CD4-positive, alpha-beta T cell treated with Interleukin-12 subunit alpha and Interleukin-12 subunit beta, for 1 hour (primary cell): Measurements from ENCODE around the gene ANKRD36C.
A peak's percentile ranks its signal among the peaks of the same experiment; 100 is the strongest.
"Not testable (repeated sequence)": the region's sequence is repeated elsewhere in the genome, so short reads cannot be mapped to it uniquely, and the experiment has no call there.

ENCODE experiments used
- DNase-seq: peaks from one replicate; pipeline ENCODE4 v3.0.0-alpha.2; 2020

ANKRD36C gene

DNA sequence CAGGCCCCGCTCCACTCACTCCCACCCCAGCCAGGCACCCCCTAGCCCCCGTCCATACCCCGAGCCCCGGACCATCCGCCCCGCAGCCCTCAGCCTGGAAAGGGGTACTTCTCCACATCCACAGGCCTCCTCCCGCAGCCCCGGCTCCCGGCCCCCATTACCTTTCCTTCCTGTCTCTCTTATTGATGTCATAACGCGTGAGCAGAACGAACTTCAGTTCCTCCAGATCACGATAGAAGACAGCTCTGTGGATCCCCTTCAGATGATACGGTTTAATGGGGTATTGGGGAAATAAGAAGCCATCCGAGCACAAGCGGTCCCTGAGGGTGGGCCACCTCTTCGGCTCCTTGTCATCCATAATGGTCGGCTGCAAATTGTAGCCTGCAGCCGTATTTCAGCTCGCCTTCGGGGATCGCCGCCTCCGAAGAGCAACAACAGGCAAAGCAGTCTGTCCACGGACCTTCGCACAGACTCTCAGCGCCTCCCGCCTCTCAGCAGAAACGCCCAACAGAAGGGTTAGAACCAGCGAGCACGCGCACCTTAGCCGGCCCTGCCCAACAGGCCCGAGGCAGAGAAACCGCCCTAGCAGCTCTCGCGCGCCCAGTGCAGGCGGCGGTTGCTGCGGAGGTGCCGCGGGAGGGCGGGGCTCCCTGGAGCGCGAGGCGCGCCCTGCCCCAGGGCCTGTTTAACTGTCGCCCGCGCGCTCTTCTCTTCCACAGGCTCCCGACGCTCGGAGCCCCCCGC is at the start of gene ANKRD36C:
ANKRD36C (minus strand) TSS at position 474 of the 744 bp plus-strand sequence; CDS start at position 358, 116 bp downstream.
- peak; percentile 41 for DNase-seq

DNA sequence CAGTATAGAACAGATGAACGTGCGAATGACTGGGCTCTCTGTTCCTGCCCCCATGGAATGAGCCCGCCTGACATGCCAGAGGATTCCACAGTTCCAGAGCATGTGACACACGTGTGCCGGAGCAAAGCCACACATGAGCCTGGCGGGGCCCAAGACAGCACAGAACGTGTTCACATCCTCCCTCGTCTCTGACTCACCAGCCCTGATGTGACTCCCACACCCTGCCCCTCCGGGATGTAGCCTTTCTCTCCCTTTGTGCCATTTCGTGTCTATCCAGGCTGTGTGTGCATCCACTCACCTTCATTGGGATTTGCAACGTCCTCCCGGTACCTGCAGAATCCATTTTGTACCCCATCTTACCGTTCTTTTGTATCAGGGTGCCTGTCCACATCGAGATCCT is 43.9 kb upstream of the ANKRD36C start:
- not testable (repeated sequence) for DNase-seq

DNA sequence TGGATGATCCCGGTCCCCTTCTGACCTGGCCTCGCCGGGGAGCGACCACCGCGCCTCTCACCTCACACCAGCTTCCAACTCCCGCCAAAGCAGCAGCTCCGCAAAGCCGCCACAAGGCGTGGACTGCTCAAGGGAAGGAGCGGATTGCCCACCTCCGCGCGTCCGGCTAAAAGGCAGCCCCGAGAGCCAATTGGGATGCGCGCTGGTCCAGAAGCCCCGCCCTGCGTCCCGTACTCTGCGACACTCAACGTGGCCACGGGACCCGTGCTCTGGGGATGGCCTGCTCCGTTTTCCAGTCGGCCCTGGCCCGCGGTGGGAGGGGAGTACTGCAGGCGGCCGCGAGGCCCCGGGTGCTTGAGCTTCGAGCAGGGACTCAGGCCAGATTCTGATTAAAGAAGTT is 43.2 kb upstream of the ANKRD36C start, which contains the start of gene GPAT2:
GPAT2 (minus strand) TSS at position 125 of the 400 bp plus-strand sequence. CDS start 2,557 bp downstream, outside the sequence.
- not testable (repeated sequence) for DNase-seq

DNA sequence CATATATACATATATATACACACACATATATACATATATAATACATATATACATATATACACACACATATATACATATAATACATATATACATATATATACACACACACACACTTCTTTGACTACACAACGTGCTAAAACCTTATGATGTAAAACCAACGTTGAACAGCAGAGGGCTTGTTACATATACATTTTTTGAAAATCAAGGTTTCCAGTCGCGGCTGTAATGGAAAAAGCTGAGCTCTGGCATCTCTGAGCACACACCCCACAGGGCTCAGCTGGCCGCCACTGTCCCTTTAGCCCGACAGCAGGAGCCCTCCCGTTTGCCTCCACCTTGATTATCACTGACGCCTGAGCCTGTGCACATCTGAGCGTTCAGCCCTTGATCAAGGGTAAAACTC is 42.4 kb upstream of the ANKRD36C start:
- not testable (repeated sequence) for DNase-seq

DNA sequence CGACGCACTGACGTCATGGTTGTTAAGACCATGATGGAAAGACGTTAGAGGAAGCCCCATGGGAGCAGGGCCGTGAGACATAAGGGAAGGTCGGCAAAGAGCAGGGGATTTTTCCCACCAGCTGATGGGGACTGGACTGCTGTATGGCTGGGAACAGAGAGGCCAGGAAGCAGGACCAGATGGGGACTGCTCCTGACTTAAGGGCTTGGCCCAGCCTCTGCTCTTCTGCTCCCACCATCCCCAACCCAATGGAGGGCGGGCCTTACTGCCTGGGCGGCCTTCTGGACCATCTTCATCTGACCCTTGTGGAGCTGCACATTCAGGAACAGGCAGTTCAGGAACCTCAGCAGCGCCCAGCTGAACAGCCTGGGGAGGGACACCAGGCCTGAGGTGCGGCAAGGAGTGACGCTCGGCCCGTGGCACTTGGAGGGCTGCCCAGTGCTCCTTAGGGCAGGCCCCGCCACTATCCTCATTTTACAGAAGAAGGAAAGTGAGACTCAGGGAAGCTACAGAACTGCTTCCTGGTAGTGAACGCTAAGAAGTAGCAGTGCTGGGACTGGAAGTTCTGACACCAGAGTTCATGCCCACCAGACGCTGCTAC is 36.2 kb upstream of the ANKRD36C start:
- DNase-seq = not testable (repeated sequence)

DNA sequence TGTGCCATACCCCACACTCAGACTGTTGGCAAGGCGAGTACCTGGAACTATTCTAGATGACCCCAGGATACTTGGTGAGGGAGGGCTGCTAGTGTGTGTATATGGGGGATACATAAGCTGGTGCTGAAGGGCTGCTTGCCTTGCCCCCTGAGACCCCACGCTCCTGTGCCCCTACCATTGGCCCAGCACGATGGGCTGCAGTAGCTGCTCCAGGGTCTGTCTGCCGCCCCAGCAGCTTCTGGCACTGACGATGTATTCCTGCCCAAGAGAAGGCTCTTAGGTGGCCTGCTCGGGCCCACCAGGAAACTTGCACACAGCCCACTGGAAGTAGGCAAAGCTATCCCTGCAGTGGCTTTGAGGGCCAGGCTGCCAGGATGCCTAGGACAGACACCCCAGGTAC is 34.1 kb upstream of the ANKRD36C start:
- not testable (repeated sequence) for DNase-seq

DNA sequence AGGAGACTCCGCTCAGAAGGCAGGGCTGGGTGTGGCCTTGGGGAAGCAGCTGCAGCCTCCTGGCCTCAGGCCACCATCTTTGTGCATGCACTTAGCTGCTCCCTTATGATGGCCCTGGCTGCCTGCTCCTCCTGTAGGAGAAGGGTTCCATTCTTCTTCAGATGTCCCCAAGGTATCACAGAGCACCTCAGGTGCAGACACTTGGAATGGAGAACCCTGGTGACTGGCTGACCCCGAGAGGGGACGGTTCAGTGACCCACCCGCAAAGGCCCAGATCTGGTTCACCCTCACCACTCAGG is 33.5 kb upstream of the ANKRD36C start:
- no peak for DNase-seq

DNA sequence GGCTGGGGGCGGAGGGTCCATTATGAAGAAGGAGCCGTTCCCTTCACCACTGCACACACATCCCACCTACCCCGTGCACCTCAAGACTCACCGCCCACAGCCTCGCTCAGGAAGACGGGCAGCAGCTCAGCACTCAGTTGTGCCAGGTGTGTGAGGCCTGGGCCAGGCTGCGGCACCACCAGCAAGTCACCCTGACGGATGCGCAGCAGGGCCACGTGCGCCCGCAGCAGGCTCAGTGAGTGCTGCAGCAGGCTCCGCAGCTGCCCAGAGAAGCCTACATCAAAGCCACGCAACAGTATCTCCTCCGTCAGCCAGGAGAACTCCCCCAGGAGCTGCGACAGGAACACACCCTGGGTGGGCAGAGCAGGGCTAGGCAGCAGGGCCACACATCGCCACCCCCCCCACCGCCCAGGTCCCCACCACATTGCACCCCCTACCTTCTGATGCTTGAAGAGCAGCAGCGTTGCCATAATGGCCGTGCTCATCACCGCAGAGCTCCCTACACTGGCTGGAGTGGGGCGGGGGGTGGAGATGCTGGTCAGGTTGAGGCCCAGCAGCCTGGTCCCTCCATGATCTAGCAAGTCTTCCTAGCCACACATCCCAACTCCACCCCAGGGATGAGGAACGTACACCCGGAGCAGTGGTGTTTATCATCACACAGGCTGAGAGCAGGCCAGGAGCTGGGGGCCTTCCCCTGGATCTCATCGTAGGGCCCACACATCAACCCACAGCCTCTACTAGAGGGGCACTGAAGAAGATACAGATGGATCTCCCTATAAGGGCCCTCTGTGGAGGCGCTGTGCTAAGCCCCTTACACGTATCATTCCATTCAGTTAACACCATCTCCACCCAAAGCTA is 32.9 kb upstream of the ANKRD36C start:
- DNase-seq = no peak

DNA sequence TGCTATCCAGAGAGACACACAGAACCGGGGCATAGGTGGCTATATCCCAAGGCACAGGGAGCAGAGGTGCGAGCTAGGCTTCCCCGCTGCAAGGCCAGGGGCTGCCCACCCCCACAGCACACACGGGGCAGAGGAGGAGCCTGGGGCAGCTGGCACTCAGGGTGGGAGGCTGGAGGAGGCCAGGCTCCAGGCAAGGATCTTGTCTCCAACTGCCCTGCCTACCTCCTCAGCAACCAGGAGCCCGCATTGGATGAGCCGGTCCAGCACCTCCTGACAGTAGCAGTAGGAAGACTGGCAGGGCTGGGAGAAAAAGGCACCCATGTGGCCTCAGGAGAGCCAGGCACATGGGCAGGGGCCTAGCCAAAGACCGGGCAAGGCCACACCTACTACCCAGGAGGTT is 32.1 kb upstream of the ANKRD36C start:
- DNase-seq = not testable (repeated sequence)

DNA sequence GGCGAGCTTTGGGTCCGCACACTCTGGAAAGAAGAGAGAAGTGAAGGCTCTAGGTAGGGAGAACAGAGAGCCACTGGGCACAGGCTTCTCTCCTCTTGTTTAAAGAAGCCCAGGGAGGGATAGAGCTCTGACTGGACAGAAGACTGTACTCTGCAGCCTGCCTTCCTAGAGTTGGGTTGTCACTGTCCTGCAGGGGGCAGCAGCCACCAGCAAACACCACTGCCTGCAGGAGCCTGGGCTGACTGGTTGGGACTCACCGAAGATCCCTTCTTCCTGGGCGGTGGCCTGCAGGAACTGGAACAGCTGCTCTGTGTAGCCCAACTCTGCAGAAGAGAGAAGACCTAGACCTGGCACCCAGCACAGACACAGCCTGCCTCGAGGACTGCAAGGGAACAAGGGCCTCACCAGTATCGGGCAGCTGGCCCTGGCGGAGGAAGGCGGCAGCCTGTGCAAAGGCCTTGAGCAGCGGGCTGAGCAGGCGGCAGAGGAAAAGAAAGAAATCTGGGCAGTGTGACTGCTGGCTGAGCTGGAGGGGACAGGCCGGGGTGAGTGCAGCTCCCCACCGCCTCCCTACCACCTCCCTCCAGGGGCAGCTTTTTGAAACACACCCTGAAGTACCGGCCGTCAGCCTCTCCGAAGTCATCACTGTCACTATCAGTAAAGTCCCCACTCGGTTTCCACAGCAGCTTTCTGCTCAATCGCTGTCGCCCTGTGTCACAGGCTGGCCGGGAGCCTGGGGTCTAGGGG is 31.2 kb upstream of the ANKRD36C start:
- peak; percentile 78 for DNase-seq

DNA sequence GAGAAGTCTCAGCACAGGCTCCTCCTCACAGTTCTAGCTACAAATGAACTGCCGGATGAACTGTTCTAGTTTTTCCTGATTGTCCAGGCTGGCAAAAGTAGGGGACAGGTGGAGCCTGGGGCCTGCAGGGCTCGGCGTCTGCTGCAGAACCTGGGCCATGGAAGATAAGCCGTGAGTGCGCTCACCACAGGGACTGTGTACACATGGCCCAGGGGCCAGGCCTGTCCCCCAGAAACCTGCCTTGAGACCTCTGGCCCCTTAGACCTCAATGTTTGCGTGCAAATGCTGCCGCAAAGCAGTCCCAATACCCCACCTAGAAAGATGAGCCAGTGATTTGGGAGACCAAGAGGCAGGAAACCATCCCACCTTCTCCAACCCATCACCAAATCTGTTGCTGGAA is 30.5 kb upstream of the ANKRD36C start:
- not testable (repeated sequence) for DNase-seq

DNA sequence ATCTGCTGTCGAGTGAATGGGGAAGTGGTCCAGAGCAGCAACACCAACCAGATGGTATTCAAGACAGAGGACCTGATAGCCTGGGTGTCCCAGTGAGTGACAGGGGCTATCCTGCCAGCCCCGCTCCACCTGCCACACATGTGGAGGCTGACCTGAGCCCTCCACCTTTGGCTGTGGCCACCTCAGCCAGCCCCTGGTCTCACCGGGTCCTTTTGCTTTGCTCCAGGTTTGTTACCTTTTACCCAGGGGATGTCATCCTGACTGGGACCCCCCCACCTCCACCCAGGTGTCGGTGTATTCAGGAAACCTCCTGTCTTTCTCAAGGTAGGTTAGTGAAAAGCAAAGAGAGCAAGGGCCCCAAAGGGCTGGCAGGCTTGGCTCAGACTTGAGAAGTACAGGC is 29.5 kb upstream of the ANKRD36C start:
- not testable (repeated sequence) for DNase-seq

DNA sequence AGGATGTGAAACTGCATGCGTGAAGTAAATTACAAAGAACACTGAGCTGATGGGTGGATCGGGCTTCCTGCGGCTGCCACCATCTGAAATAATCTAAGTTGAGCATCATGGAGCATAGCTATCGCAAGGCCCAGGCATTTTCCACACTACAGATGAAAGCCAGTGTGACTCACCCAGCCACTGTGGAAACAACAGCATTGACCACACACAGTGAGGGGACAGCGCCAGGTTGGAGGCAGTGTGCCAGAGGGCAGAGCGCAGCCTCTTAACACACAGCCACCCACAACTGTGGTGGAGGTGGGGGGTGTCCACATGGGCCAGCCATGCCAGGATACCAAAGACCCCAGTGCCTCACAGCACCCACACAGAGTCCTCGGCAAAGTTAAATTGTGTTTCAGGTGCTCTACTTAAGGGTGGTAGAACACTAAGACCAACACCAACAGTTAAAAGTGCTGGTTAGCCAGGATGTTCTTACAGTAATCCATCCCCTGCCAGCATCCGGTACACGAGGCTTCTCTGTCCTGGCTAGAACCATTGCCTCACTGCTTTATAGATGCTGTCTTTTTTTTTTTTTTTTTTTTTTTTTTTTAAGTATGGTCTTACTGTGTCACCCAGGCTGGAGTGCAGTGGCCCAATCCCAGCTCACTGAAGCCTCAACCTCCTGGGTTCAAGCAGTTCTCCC is 28.4 kb upstream of the ANKRD36C start:
- DNase-seq = not testable (repeated sequence)

DNA sequence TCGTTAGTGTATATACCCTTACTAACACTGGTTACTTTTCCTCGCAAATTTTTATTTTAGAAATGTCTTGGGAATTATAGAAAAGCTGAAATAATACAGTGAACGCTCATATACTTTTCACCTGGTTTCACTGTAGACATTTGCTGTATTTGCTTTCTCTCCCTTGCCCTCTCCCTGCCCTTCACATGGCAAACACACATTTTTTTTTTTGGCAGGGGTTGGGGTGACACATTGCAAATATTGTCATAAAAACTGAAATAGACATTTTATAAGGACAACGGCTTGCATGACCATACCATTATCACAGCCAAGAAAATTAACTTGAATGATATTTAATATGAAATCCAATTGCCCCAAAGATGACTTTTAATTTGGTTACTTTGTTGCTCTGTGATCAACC is 24.7 kb upstream of the ANKRD36C start:
- not testable (repeated sequence) for DNase-seq

DNA sequence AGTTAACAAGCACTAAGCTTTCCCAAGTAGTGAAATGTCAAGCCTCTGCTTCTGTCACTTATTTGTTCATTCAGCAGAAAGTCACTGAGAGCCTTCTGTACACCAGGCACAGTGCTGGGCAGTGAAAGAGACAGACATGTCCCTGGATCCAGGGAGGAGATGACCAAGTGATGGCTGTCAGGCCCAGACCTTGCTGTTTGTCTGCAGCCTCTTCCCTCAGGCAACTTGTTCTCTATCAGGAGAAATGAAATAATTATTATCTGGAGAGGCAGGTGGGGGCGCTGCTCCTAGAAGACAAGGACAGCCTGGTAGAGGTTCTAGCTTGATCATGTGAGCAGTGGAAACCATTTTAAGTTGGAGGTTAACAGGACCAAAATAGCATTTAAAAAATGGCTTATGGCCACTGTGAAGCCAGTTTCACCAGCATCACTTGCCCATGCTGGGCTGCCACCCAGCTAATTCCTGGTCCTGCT is 21.2 kb upstream of the ANKRD36C start:
- not testable (repeated sequence) for DNase-seq

DNA sequence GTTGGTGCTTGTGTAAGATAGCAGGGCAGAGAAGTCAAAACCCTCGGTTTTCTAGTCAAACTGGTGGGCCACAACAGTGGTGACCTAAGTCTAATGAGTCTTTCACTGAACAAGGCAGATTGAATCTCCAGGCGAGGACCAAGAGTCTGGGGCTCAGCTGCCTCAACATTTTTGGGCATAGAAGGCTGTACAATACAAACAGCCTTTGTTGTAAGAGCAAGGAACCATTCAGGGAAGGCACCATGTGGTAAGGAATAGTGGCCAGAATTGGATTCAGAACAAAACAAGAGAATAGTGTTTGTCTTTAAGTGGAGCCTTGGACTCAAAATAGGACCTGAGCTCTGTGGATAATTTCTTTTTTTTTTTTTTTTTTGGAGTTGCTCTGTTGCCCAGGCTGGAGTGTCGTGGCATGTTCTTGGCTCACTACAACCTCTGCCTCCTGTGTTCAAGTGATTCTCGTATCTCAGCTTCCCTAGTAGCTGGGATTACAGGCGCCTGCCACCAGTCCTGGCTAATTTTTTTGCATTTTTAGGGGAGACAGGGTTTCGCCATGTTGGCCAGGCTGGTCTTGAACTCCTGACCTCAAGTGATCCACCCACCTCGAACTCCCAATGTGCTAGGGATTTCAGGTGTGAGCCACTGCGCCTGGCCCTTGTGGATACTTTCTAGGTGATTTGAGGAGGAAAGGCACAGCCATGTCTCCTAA is 20.6 kb upstream of the ANKRD36C start:
- not testable (repeated sequence) for DNase-seq

DNA sequence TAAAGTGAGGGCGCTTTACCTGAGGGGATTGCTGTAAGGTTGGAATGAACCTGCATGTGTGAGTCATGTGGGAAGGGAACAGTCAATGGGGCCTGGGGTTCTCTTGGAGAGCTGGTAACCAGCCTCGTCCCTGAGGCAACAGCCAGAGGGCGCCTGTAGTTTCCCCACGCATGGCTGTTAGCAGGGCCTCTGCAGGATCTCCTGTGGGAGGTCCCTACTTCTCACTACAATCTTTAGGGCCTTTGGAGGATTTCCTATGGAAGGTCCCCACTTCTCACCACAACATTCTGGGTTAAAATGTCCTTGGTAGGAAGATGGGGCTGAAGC is 19.5 kb upstream of the ANKRD36C start:
- DNase-seq = peak; percentile 41

DNA sequence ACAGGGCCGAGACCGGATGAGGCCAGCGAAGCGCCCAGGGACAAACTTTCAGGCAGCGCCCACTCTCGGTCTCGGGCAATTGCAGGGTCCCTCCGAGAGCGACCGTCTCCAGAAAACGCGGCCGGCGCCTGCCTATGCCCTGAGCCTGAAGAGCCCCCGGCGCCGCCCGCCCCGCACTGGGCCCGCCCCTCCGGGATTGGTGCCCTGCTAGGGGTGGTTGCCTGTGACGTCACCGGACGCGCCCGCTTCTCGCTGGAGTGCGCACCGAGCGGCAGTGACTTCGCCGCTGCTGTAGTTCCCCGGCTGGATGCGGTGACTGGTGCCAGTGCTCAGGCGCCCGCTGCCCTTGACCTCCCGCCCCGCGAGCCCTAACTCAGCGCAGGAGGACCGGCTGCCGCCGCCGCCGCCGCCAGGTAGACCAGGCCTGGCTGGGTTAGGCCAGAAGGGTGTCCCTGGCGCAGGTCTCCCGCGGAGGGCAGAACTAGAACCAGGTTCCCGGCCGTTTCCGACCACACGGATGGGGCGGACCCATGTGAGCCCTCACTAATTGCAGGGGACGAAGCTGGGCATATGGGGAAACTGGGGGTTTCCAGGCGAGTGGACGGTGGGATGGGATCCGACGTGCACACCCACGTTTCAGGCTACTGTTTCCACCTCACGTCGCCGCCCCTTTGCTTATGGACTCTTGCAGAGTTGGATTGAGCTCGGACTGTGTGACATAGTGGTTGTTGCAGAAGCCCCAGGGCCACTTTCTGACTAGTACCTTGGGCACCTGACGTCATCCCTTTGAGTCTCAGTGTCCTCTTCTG is 18.9 kb upstream of the ANKRD36C start:
- DNase-seq = peak; percentile 96

DNA sequence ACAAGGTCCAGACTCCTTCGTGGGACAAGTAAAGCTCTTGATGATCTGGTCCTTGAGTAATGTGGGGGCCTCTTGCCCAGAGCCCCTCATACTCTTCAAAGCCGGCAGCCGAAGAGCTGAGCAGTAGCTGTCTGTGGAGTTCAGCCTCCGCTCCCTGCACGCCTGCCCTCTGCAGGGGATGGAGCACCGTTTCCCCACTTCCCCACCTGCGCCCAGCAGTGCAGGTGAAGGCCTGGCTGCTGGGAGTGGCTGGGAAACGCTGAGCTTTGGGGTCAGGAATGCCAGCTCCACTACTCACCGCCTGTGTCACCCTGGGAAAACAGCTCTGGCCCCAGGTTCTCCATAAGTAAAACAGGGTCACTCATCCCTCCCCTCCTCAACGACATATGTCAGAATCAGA is 18.2 kb upstream of the ANKRD36C start:
- DNase-seq = not testable (repeated sequence)

DNA sequence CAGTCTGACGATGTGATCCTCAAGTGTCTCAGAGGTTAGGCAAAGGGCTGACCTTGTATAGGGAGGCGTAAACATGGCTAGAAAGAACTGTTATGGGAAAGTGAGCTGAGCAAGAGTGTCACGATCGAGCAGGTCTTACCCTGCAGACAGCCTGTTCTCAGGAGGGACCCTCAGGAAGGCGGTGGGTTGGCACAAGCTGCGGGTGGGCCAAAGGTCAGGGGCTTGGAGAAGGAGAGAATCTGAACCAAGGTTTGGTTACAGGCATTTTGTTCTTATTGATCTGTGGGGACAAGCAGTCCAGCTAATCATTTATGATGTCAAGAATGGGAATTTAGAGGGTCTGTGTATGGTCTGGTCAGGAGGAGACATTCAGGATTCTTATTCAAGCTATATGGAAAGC is 16.4 kb upstream of the ANKRD36C start:
- DNase-seq = not testable (repeated sequence)

DNA sequence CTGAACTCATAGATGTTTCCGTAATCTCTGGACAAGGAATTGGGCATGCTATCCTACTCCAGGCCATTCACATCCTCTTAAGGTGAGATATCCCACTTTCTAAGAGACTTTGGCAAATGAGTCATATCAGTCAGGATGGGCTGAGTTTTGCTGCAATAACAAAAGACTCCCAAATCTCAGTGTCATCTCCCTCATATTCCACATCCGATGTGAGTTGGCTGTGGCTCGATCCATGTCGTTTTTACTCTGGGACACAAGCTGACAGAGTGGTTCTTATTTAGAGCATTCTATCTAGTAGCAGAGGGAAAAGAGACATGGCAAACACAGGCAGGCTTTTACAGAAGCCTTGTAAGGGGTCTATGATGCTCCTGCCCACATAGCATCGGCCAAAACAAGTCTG is 14.6 kb upstream of the ANKRD36C start:
- not testable (repeated sequence) for DNase-seq
